GM19035 (cell line): Measurements from ENCODE around the gene F10.
A peak's percentile ranks its signal among the peaks of the same experiment; 100 is the strongest.

Experiments used
- ATAC-seq: cut with Tn5 transposase; IDR thresholded peaks from one replicate; pipeline ENCODE4 v1.9.1; 2021; ENCODE audit not compliant: unreplicated experiment

The F10 gene

GRCh38 chr13:113166681-113167080 lies 44.1 kb downstream of the F10 start:
- ATAC-seq, result no peak

GRCh38 chr13:113167155-113167554 lies 44.6 kb downstream of the F10 start:
- ATAC-seq, result no peak

DNA sequence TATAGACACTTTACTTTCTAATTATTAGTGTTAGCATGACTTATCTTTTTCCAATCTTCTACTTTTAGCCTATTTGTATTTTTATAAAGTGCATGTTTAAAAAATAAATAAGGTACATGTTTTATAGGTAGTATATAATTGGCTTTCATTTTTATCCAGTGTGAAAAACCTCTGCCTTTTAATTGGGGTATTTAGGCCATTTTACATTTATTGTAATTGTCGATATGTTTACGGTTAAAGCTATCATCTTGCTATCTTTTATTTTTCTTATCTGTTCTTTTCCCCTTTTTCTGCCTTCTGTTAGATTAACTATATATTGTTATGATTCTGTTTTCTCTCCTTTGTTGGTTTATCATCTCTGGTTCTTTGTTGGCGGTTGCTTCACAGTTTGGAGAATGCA lies 45.0 kb downstream of the F10 start:
- ATAC-seq, result no peak

- ATAC-seq, result no peak
These were observed 45.6 kb downstream of the F10 start for GRCh38 chr13:113168211-113168610.

DNA sequence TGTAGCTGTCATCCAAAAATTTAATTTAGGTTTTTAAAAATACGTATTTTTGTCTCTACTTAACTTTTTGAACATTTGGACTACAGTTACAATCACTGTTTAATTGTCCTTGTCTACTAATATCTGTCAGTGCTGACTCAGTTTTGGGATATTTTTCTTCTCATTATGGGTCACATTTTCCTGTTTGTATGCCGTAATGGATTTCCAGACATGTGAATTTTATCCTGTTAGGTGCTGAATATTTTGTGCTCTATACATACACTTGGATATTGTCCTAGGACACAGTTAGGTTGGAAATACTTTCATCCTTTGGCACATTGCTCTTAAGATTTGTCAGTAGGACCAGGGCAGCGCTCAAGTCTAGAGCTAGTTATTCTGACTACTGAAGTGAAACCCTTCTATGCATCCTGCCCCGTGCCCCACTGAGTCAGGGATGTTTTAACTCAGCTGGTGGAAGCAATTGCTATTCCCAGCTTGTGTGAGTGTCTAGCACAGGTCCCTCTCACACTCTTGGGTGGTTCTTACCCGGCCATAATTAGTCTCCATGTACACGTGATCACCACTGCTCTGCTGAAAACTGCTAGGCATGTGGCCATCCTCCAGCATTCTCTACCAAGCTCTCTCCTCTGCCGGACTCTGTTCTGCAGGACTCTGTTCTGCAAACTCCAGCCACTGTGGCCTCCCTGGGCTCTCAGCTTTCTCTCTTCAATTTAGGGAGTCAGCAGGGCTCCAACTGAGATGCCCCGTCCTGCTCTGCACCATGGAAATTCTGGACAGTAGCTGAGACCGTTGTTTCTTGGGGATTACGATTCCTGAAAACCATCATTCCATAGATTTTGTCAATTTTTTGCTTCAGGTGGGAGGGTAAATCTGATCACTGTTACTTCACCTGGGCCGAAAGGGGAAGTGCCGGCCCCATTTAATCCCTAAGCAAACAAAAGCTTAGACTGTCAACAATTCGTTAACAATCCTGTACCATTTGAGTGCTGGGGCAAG lies 47.0 kb downstream of the F10 start:
- no peak for ATAC-seq

- ATAC-seq, result no peak
These were observed 47.9 kb downstream of the F10 start for GRCh38 chr13:113170511-113170910.

DNA sequence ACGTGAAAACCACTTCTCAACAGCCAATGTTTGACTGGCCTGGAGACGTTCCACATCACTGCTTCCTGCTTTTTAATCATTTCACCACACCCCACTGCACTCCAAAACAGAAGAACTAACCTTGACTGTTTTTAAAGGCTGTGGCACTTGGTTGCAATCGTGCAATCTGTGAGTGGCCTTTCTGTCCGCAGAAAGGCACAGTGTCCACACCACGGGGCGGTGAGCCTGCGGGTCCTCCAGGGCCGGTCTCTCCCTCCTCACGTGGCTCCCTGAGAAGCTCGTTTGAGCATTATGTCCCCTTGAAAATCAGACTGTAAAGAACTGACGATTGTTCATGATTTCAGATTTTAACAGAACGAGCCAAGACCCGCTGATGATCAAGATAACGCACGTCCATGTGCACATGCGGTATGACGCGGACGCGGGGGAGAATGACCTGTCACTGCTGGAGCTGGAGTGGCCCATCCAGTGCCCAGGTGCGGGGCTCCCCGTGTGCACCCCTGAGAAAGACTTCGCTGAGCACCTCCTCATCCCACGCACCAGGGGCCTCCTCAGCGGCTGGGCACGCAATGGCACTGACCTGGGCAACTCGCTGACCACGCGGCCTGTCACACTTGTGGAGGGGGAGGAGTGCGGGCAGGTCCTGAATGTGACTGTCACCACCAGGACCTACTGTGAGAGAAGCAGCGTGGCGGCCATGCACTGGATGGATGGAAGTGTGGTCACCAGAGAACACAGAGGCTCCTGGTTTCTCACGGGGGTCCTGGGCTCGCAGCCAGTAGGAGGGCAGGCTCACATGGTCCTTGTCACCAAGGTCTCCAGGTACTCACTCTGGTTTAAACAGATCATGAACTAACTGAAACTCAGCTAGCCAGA lies 48.9 kb downstream of the F10 start:
- no peak for ATAC-seq

DNA sequence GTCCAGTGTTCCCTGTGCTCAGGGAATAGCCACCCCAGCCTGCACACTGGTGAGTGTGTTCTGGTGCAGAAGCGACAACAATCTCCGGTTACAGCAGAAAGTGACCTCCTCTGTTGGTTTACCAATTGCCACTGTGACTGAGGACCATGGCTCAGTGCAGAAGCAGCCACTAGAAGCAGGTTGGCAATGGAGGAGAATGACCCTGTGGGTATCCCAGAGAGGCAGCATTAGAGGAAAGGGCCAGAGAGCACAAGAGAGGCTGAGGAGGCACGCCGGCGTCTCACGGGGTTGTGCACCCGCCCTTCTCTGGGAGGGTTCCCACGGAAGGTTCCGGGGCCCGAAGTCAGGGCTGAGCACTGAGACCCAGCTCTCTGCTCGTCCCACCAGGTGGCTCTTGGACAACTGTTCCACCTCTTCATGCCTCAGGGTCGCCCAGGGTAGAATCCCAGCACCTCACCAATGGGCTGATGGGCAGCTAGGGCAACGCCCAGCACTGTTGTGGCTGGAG lies 49.9 kb downstream of the F10 start:
- no peak for ATAC-seq

DNA sequence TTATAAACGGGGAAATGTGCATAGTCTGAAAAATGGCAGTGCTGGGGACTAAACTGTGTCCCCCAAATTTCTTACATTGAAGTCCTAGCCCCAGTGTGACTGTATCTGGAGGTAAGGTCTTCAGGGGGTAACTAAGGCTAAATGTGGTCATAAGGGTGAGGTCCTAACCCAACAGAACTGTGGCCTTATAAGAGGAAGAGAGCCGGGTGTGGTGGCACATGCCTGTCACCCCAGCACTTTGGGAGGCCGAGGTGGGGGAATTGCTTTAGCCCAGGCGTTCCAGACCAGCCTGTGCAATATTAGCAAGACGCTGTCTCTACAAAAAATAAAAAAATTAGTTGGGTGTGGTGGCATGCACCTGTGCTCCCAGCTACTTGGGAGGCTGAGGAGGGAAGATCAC lies 53.7 kb downstream of the F10 start:
- no peak for ATAC-seq

- ATAC-seq, result no peak
These were observed 54.2 kb downstream of the F10 start for GRCh38 chr13:113176822-113177221.

- no peak for ATAC-seq
These were observed 55.7 kb downstream of the F10 start for GRCh38 chr13:113178070-113178895.

GRCh38 chr13:113178896-113179167 lies 56.2 kb downstream of the F10 start:
- ATAC-seq, result no peak

GRCh38 chr13:113179374-113180230 lies 57.0 kb downstream of the F10 start:
- ATAC-seq, result no peak

DNA sequence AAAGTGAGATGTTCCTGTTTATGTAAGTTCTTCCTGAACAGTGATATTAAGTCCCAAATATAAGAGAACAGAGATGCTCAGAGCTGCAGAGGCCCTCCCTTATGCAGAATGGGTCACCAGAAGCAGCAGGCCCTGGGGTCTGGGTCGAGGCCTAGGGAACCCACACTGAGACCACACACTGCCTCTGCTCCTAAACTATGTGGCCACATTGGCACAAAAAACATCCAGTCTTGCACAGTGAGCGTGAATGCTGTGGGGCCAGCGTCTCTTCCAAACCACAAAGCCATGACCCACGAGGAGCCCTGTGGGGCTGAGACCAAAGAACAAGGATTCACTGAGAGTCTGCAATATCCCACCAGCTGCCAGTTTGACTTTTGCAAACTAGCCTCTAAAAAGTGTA lies 59.4 kb downstream of the F10 start:
- ATAC-seq, result no peak

DNA sequence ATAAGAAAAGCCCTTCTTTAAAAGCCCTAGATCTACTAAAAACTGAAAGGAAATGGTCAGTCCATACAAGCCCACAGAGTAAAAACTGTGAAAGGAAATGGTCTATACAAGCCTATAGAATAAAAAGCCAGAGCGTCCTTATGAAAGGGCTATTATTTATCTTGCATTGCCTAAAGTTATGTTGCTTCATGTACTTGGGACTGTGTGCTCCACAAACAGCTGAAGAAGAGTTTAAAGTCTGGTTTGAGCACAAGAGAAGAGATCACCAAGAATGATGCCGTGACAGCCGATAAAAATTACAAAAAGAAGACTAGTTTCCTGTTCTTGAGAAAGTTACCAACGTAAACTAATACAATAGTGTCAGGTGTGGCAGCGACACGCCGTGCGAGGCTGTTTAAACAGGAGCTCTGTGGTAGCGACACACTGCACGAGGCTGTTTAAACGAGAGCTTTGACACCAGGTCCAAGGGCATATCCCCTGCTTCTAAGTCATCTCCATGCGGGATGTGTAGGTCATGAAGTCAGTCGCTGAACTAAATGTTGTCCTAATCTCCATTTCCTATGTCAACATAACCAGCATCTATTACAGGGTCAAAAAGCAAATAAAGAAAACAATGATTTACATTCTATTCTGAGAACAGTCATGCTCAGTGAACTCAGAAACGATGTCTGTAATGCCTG lies 61.0 kb downstream of the F10 start:
- no peak for ATAC-seq

DNA sequence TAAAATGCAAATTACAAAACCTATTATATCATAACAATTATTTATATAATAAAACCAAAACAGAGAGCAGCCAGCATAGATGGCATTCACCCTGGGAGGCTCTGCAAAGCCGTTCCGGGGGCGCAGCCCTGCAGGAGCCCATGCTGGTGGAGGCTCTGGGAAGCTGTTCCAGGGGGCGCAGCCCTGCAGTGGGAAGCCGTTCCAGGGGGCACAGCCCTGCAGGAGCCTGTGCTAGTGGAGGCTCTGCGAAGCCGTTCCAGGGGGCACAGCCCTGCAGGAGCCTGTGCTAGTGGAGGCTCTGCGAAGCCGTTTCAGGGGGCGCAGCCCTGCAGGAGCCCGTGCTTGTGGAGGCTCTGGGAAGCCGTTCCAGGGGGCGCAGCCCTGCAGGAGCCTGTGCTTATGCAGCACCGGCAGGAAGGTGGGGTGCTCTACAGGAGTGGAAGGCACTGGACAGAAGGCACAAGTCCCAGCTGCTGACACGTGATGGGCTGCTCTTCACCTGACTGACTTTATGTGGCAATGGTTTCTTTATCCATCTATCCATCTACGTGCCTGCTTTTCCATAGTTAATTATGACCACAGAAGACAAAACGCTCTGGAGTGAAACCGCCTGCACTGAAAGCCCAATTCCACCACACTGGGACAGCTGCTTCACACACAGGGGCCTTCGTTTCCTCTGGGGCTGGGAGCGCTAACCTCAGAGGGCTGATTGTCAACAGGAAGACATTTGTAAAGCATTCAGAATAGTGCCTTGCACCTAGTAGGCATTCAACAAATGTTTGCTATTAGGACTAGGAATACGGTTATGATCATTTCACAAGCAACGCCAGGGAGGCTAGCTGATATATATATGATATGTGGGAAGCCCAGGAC lies 62.2 kb downstream of the F10 start:
- no peak for ATAC-seq

DNA sequence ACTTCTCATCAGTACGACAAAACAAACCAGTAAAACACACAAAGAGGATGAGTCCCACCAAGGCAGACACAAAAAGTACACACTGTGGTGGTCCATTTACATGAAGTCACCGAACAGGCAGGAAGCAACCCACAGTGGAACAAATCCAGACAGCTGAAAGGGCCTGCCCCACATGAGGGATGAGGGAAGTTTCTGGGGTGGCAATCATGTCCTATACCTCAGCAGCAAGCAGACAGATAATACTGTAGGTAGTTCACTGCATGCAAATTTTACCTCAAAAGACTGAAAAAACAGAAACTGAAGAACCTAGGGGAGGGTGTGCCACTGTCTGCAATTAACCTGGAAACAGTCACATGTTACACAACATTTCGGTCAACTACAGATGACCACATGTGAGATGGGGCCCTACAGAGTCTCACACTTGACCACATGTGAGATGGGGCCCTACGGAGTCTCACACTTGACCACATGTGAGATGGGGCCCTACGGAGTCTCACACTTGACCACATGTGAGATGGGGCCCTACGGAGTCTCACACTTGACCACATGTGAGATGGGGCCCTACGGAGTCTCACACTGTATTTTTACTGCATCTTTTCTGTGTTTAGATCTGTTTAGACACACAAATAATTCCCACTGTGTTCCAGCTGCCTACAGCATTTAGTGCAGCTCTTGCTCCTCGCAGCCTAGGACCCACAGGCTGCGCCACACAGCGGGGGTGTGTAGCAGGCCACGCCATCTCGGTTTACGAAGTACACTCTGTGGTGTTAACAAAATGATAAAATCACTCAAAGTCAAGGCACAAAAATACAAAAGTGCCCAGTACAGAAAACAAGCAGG lies 63.7 kb downstream of the F10 start:
- ATAC-seq, result peak; percentile 98

DNA sequence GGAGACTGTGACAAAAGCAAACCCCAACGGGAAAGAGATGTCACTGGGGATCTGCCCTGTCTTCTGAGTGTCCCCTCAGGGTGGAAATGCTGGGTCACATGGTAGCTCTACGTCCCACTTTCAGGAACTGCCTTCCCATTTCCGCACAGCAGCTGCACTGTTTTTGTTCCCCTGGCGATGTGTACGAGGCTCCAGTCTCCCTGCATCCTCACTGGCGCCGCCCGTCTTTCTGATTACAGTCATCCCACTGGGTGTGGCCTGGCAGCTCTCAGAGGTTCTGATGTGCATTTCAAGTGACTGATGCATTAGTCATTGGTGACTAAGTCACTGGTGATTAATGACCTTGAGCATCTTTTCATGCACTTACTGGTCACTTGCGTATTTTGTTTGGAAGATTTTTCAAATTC lies 64.7 kb downstream of the F10 start:
- ATAC-seq, result no peak
